Nephron progenitor cell (in vitro differentiated cells): ENCODE results near the gene LRP8.

ENCODE experiments used
- DNase-seq: peaks from one replicate; pipeline ENCODE4 v3.0.0; 2021
- H3K27ac Mint-ChIP-seq: 2 replicates; pipeline ENCODE4 v1.8.0; 2021; ENCODE audit warnings: mild to moderate bottlenecking, moderate library complexity, mixed read lengths
- H3K27me3 Mint-ChIP-seq: 2 replicates; pipeline ENCODE4 v1.8.0; 2021; ENCODE audit warnings: mild to moderate bottlenecking, low read depth, mixed read lengths; ENCODE audit not compliant: poor library complexity
- H3K36me3 Mint-ChIP-seq: 2 replicates; pipeline ENCODE4 v1.8.0; 2021; ENCODE audit warnings: low read depth, mixed read lengths
- H3K4me1 Mint-ChIP-seq: 2 replicates; pipeline ENCODE4 v1.8.0; 2021; ENCODE audit warnings: mixed read lengths
- H3K4me3 Mint-ChIP-seq: 2 replicates; pipeline ENCODE4 v1.8.0; 2021; ENCODE audit warnings: mild to moderate bottlenecking, moderate library complexity, mixed read lengths
- H3K9me3 Mint-ChIP-seq: 2 replicates; pipeline ENCODE4 v1.8.0; 2021; ENCODE audit warnings: mild to moderate bottlenecking, moderate library complexity, mixed read lengths
- CTCF ChIP-seq: fragments of 200-600 bp; sonication (generic); IDR thresholded peaks from 2 replicates; pipeline ENCODE4 v1.5.0; 2021; ENCODE audit warnings: antibody characterized with exemption

Gene LRP8

GRCh38 chr1:53362851-53363642 lies 35.2 kb upstream of the LRP8 start:
- Mint-ChIP-seq H3K27ac (no peak overlapping the region), H3K9me3 (peaks cover 13% of the 10 kb centered on the region), H3K4me3 (no peak overlapping the region), H3K36me3 (no peaks in the 10 kb centered on the region), H3K4me1 (peaks cover 9% of the 10 kb centered on the region), H3K27me3 (peaks cover 22% of the 10 kb centered on the region)
- no peak for TF ChIP-seq CTCF
- no peak for DNase-seq

DNA sequence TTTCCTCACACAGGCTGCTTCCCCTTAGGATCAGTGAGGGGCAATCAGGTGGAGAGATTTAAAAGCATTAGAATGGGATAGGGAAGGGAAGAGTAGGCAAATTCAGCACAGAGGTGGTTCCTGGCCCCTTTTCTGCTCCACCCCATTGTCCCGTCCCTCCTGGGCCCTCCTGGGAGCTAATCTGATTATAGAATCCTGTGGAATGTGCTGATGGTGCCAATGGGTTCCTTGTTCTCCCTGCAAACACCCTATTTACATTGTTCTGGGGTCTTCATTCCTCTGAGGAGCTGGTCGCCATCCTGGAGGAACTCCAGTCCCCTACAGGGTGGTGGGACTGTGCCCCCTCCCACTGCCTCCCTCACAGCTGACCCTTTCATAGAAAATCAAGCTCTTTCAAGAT lies 34.4 kb upstream of the LRP8 start:
- Mint-ChIP-seq H3K9me3 (peaks cover 13% of the 10 kb centered on the region), H3K27me3 (peaks cover 19% of the 10 kb centered on the region), H3K4me1 (peaks cover 9% of the 10 kb centered on the region), H3K4me3 (no peak overlapping the region), H3K36me3 (no peaks in the 10 kb centered on the region), H3K27ac (no peak overlapping the region)
- no peak for DNase-seq
- no peak for TF ChIP-seq CTCF

DNA sequence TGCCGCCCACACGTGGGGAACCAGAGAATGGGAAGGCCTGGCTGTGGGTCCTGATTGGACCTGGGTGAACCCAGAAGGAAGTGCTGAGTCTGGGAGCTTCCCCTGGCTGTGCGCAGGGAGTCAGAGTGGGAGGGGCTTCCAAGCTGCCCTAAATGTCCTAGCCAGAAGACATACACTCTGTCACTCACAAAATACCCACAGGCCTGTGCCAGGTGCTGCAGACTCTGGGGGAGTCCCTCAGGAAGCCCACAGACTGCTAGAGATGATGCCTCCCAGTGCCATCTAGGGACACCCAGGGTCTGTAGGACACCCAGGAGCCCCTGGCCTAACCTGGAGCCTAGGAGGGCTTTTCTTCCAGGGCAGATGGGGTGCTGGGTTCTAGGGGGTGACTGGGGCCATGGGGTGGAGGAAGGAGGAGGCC lies 33.7 kb upstream of the LRP8 start:
- Mint-ChIP-seq H3K4me1 (peaks cover 9% of the 10 kb centered on the region), H3K9me3 (peaks cover 20% of the 10 kb centered on the region), H3K27me3 (peaks cover 17% of the 10 kb centered on the region), H3K36me3 (no peaks in the 10 kb centered on the region), H3K4me3 (no peak overlapping the region), H3K27ac (no peak overlapping the region)
- TF ChIP-seq CTCF = no peak
- no peak for DNase-seq

- Mint-ChIP-seq H3K4me3 (no peak overlapping the region), H3K27ac (no peak overlapping the region), H3K9me3 (peaks cover 20% of the 10 kb centered on the region), H3K36me3 (no peaks in the 10 kb centered on the region), H3K4me1 (peaks cover 9% of the 10 kb centered on the region), H3K27me3 (peaks cover 14% of the 10 kb centered on the region)
- no peak for TF ChIP-seq CTCF
- no peak for DNase-seq
These were observed 32.0 kb upstream of the LRP8 start for GRCh38 chr1:53359934-53360276.

DNA sequence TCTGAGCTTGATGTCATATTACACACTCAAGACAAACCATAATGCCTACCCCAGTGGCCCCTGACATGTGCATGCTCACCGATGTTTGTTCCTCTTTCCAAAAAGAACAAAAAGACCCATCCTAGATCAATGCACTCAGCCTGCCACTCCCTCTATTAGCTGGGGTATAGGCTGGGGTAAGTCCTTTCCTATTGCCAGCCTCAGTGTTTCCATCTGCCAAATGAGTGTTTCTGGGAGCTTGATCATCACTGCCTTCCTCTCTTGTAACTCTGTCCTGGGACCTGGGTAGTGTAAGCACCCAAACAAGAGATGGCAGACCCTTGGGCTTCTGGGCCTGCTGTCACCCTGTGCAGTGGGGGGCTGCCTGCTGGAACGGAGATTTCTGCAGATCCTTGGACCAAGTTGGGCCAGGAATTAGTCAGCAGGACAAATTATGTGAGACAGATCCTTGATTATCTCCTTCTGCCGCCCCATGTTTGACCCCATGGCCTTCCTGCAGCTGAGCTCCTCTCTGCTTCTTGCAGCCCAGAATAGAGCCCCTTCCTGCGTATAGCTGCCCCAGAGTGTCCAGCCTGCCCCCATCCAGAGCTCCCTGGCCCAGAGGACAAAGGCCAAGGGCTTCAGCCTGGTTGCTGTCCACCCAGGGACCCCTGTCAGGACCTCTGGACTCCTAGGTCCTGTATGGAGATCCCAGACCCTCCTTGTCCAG lies 31.5 kb upstream of the LRP8 start:
- TF ChIP-seq CTCF = no peak
- Mint-ChIP-seq H3K36me3 (no peaks in the 10 kb centered on the region), H3K9me3 (peaks cover 20% of the 10 kb centered on the region), H3K4me3 (no peak overlapping the region), H3K4me1 (peaks cover 9% of the 10 kb centered on the region), H3K27me3 (peaks cover 14% of the 10 kb centered on the region), H3K27ac (no peak overlapping the region)
- no peak for DNase-seq
